CMK (cell line): ENCODE measurements around the gene C10orf71.

Source experiments
- DNase-seq: peaks from one replicate; pipeline ENCODE4 v3.0.0-alpha.2; 2010; ENCODE audit warnings: low read depth

Gene C10orf71

GRCh38 chr10:49272251-49273081, 26.5 kb upstream of the C10orf71 start:
- DNase-seq = no peak

- no peak for DNase-seq
Observed at GRCh38 chr10:49273082-49273465, 25.9 kb upstream of the C10orf71 start.

- no peak for DNase-seq
Observed at GRCh38 chr10:49273626-49274025, 25.3 kb upstream of the C10orf71 start.

GRCh38 chr10:49274886-49275285, 24.1 kb upstream of the C10orf71 start:
- no peak for DNase-seq

- no peak for DNase-seq
Observed at GRCh38 chr10:49275896-49276295, 23.1 kb upstream of the C10orf71 start.

- no peak for DNase-seq
Observed at GRCh38 chr10:49276596-49276995, 22.4 kb upstream of the C10orf71 start.

GRCh38 chr10:49277973-49278372, 21.0 kb upstream of the C10orf71 start:
- DNase-seq = no peak

- no peak for DNase-seq
Observed at GRCh38 chr10:49278497-49278981, 20.4 kb upstream of the C10orf71 start.

GRCh38 chr10:49279015-49279880, 19.7 kb upstream of the C10orf71 start:
- no peak for DNase-seq

- DNase-seq = no peak
Observed at GRCh38 chr10:49280001-49280408, 19.0 kb upstream of the C10orf71 start.

GRCh38 chr10:49281461-49281860, 17.5 kb upstream of the C10orf71 start:
- no peak for DNase-seq

GRCh38 chr10:49282306-49282705, 16.7 kb upstream of the C10orf71 start:
- DNase-seq = no peak

GRCh38 chr10:49282879-49283341, 16.1 kb upstream of the C10orf71 start:
- no peak for DNase-seq

GRCh38 chr10:49283491-49283890, 15.5 kb upstream of the C10orf71 start:
- DNase-seq = no peak

GRCh38 chr10:49284356-49284755, 14.6 kb upstream of the C10orf71 start:
- no peak for DNase-seq

GRCh38 chr10:49285232-49285631, 13.7 kb upstream of the C10orf71 start:
- no peak for DNase-seq

- no peak for DNase-seq
Observed at GRCh38 chr10:49286686-49287085, 12.3 kb upstream of the C10orf71 start.

GRCh38 chr10:49287689-49288340, 11.2 kb upstream of the C10orf71 start:
- DNase-seq = no peak

GRCh38 chr10:49288341-49289065, 10.5 kb upstream of the C10orf71 start:
- no peak for DNase-seq

GRCh38 chr10:49289480-49289879, 9.5 kb upstream of the C10orf71 start:
- DNase-seq = no peak

- no peak for DNase-seq
Observed at GRCh38 chr10:49290131-49290530, 8.8 kb upstream of the C10orf71 start.

- DNase-seq = no peak
Observed at GRCh38 chr10:49290607-49291006, 8.4 kb upstream of the C10orf71 start.
